Mesenchymal stem cell (in vitro differentiated cells and primary cell): ENCODE measurements around the gene EFNA5.
A peak's percentile ranks its signal among the peaks of the same experiment; 100 is the strongest.

Experiments
- DNase-seq: peaks from one replicate; pipeline ENCODE4 v3.0.0-alpha.2; 2013
- H2AFZ ChIP-seq: one replicate; pipeline ENCODE4 v1.6.1; 2013; ENCODE audit warnings: low read depth, mild to moderate bottlenecking, control low read depth, inconsistent platforms, low read length, moderate library complexity
- H2AK5ac ChIP-seq: 2 replicates; pipeline ENCODE4 v1.6.1; 2013; ENCODE audit warnings: low read length, moderate library complexity, mild to moderate bottlenecking, inconsistent platforms; ENCODE audit not compliant: severe bottlenecking
- H2BK120ac ChIP-seq: one replicate; pipeline ENCODE4 v1.6.1; 2013; ENCODE audit warnings: low read depth, mild to moderate bottlenecking, inconsistent platforms, low read length, moderate library complexity
- H2BK12ac ChIP-seq, 2 experiments: one replicate each; pipeline ENCODE4 v1.6.1; 2013; ENCODE audit warnings: inconsistent platforms in 2 of 2, low read length in 2 of 2, mild to moderate bottlenecking in 2 of 2, moderate library complexity in 2 of 2, control low read depth in 1 of 2
- H2BK15ac ChIP-seq: one replicate; pipeline ENCODE4 v1.6.1; 2013; ENCODE audit warnings: mild to moderate bottlenecking, low read depth, inconsistent platforms; ENCODE audit not compliant: poor library complexity, severe bottlenecking
- H2BK5ac ChIP-seq: 2 replicates; pipeline ENCODE4 v1.6.1; 2013; ENCODE audit warnings: low read depth, mild to moderate bottlenecking, low read length, control low read depth, inconsistent platforms; ENCODE audit not compliant: poor library complexity, severe bottlenecking
- H3K14ac ChIP-seq, 2 experiments: one replicate each; pipeline ENCODE4 v1.6.1; 2013; ENCODE audit warnings: inconsistent platforms in 2 of 2, low read length in 2 of 2, control low read depth in 1 of 2, mild to moderate bottlenecking in 1 of 2, moderate library complexity in 1 of 2
- H3K18ac ChIP-seq, 2 experiments: one replicate each; pipeline ENCODE4 v1.6.1; 2013; ENCODE audit warnings: inconsistent platforms in 2 of 2, low read length in 2 of 2, control low read depth in 1 of 2, low read depth in 1 of 2, mild to moderate bottlenecking in 1 of 2
- H3K23ac ChIP-seq, 2 experiments: one replicate each; pipeline ENCODE4 v1.6.1; 2013; ENCODE audit warnings: inconsistent platforms in 2 of 2, low read length in 2 of 2, mild to moderate bottlenecking in 2 of 2, moderate library complexity in 2 of 2, control low read depth in 1 of 2
- H3K27ac ChIP-seq: 2 replicates; pipeline ENCODE4 v1.5.1; 2013; ENCODE audit warnings: mild to moderate bottlenecking, moderate library complexity, low read length, control low read depth, inconsistent platforms; ENCODE audit not compliant: poor library complexity, severe bottlenecking
- H3K27me3 ChIP-seq, 2 experiments: 2 replicates each; pipeline versions ENCODE4 v1.6.1 to v1.7.0; 2013; ENCODE audit warnings: low read length in 2 of 2, mild to moderate bottlenecking in 2 of 2, moderate library complexity in 2 of 2, control low read depth in 1 of 2, inconsistent platforms in 1 of 2; ENCODE audit not compliant: control insufficient read depth in 1 of 2, insufficient read depth in 1 of 2
- H3K36me3 ChIP-seq, 2 experiments: 2 replicates each; pipeline versions ENCODE4 v1.6.1 to v1.7.0; 2013; ENCODE audit warnings: low read length in 2 of 2, control low read depth in 1 of 2, inconsistent platforms in 1 of 2, low read depth in 1 of 2, mild to moderate bottlenecking in 1 of 2; ENCODE audit not compliant: insufficient read depth in 2 of 2, control insufficient read depth in 1 of 2
- H3K4ac ChIP-seq, 2 experiments: one replicate each; pipeline ENCODE4 v1.6.1; 2013; ENCODE audit warnings: inconsistent platforms in 2 of 2, low read length in 2 of 2, mild to moderate bottlenecking in 2 of 2, moderate library complexity in 2 of 2, control low read depth in 1 of 2, low read depth in 1 of 2
- H3K4me1 ChIP-seq: 2 replicates; pipeline ENCODE4 v1.6.1; 2013; ENCODE audit warnings: low read depth, low read length, control low read depth; ENCODE audit not compliant: control insufficient read depth, insufficient read depth
- H3K4me2 ChIP-seq: 2 replicates; pipeline ENCODE4 v1.6.1; 2013; ENCODE audit warnings: low read length, mild to moderate bottlenecking, inconsistent platforms; ENCODE audit not compliant: poor library complexity, severe bottlenecking
- H3K4me3 ChIP-seq, 2 experiments: 2 replicates each; pipeline versions ENCODE4 v1.5.1 to v1.7.0; 2013; ENCODE audit warnings: low read length in 2 of 2, mild to moderate bottlenecking in 2 of 2, control low read depth in 1 of 2, low read depth in 1 of 2; ENCODE audit not compliant: insufficient read depth in 1 of 2
- H3K79me1 ChIP-seq: replicated peaks from 2 replicates; pipeline ENCODE4 v1.6.1; 2013; ENCODE audit warnings: mild to moderate bottlenecking, control low read depth, low read length, inconsistent platforms; ENCODE audit not compliant: poor library complexity, severe bottlenecking
- H3K9ac ChIP-seq: 2 replicates; pipeline ENCODE4 v1.7.0; 2013; ENCODE audit warnings: mild to moderate bottlenecking, low read length, moderate library complexity
- H3K9me3 ChIP-seq: 2 replicates; pipeline ENCODE4 v1.7.0; 2013; ENCODE audit warnings: mild to moderate bottlenecking, low read length; ENCODE audit not compliant: control insufficient read depth
- H4K8ac ChIP-seq: one replicate; pipeline ENCODE4 v1.6.1; 2013; ENCODE audit warnings: inconsistent platforms, mild to moderate bottlenecking, low read length, moderate library complexity
- H4K91ac ChIP-seq: one replicate; pipeline ENCODE4 v1.6.1; 2013; ENCODE audit warnings: mild to moderate bottlenecking, low read length, inconsistent platforms
- WGBS: methylation state at CpG from one replicate; pipeline ENCODE4 v1.1.7; 2013; ENCODE audit warnings: mixed read lengths; 5-methylcytosine and 5-hydroxymethylcytosine counted together

EFNA5 gene

DNA sequence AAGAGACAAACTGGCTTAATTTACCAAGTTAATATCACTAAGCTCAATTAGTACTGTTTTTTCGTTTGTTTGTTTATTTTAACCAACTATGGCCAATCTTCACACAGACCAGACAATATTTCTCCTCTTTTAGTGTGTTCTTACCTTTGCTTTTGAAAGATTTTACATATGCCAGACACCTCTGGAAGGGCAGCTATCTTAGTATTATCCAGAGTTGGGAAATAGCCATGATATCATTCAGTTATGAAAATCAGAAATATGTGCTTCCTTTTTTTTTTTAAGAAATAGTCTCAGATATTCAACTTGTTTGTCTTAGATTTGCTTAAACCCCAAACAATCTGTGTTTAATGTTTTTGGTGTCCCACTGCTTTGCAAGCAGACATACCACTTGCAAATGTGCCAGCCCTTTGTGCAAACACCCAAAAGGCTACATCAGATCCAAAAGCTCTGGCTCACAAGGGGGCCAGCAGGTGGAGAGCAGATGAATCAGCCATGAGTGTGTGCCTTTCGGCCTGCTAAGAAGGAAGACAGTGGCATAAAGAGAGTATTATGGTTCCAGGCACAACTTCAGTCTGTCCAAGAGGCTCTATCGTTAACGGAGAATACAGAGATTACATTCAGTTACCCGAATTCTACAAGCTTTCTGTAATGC, 147.6 kb downstream of the EFNA5 start:
- no peak overlapping the region for H3K23ac ChIP-seq
- no peak overlapping the region for H2BK12ac ChIP-seq
- 92% methylated on average over 5 of the region's 5 CpGs for WGBS
- H3K79me1 ChIP-seq = peaks cover 10% of the 10 kb centered on the region
- H2AFZ ChIP-seq = no peak overlapping the region
- no peak overlapping the region for H4K8ac ChIP-seq
- no peak overlapping the region for H3K27ac ChIP-seq
- H3K9ac ChIP-seq = no peak overlapping the region
- DNase-seq = no peak
- no peak overlapping the region for H3K14ac ChIP-seq
- H3K4me3 ChIP-seq = no peak overlapping the region
- H3K4ac ChIP-seq = no peak overlapping the region
- peak overlapping the region; percentile 33 for H2AK5ac ChIP-seq
- H2BK5ac ChIP-seq = no peak overlapping the region
- H3K36me3 ChIP-seq = no peaks in the 10 kb centered on the region
- no peak overlapping the region for H4K91ac ChIP-seq
- H3K27me3 ChIP-seq = no peaks in the 10 kb centered on the region
- no peak overlapping the region for H3K18ac ChIP-seq
- H3K4me2 ChIP-seq = no peak overlapping the region
- H3K9me3 ChIP-seq = no peaks in the 10 kb centered on the region
- no peak overlapping the region for H2BK120ac ChIP-seq
- peaks cover 7% of the 10 kb centered on the region for H3K4me1 ChIP-seq
- H2BK15ac ChIP-seq = no peak overlapping the region

DNA sequence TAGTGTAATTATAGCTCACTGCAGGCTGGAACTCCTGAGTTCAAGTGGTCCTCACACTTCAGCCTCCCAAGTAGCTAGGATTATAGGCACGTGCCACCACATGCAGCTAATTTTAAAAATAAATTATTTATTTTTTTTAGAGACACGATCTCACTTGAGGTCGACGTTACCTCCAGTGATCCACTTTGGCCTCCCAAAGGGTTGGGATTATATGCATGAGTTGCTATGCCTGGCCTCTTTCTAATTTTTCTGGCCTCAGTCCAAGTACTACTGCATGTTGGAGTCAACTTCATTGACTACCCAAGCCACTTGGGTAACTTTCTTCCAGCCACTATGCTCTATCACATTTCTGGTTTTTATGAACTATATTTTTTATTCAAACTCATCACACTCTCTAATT, 148.3 kb downstream of the EFNA5 start:
- Histone ChIP-seq H3K9me3 (no peaks in the 10 kb centered on the region), H2BK120ac (no peak overlapping the region), H2BK12ac (no peak overlapping the region), H2BK15ac (no peak overlapping the region), H3K23ac (no peak overlapping the region), H3K14ac (no peak overlapping the region), H4K91ac (no peak overlapping the region), H3K4me2 (no peak overlapping the region), H3K9ac (no peak overlapping the region), H2BK5ac (no peak overlapping the region), H3K27ac (no peak overlapping the region), H3K4me1 (peaks cover 7% of the 10 kb centered on the region), H3K27me3 (no peaks in the 10 kb centered on the region), H3K79me1 (peaks cover 7% of the 10 kb centered on the region), H3K36me3 (no peaks in the 10 kb centered on the region), H2AFZ (no peak overlapping the region), H4K8ac (no peak overlapping the region), H2AK5ac (no peak overlapping the region), H3K4ac (no peak overlapping the region), H3K4me3 (no peak overlapping the region), H3K18ac (no peak overlapping the region)
- no peak for DNase-seq
- WGBS = 91% methylated on average over 3 of the region's 4 CpGs

DNA sequence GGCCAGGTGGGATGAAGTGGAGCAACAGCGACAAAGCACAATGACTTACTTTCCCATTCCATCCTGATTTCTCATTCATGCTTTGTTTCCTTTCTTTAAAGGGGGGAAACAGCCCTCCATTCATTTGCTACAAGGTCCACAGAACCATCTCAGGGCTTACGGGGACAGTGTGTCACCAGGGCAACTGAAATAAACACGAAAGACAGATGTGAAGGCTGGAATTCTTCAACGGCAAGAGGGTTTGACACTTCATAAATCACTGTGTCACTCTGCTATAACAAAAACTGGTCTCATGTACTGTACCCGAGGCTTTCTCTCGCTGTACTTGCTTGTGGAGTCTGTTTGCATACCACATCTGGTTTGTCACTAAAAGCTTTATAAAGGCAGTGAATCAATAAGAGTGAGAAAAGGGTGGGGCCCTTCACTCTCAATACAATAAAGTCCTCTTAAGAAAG, 150.8 kb downstream of the EFNA5 start:
- H3K9ac ChIP-seq = peak overlapping the region; percentile 2
- no peaks in the 10 kb centered on the region for H3K36me3 ChIP-seq
- H3K23ac ChIP-seq = peak overlapping the region in 1 of 2 experiments; percentile 50
- H2BK5ac ChIP-seq = no peak overlapping the region
- H3K14ac ChIP-seq = no peak overlapping the region
- no peak overlapping the region for H3K4me3 ChIP-seq
- no peaks in the 10 kb centered on the region for H3K27me3 ChIP-seq
- H2BK15ac ChIP-seq = no peak overlapping the region
- DNase-seq = peak; percentile 53
- H2AK5ac ChIP-seq = no peak overlapping the region
- peaks cover 8% of the 10 kb centered on the region for H3K79me1 ChIP-seq
- WGBS = 9% methylated on average over 6 of the region's 6 CpGs
- H3K18ac ChIP-seq = no peak overlapping the region
- peaks cover 10% of the 10 kb centered on the region for H3K4me1 ChIP-seq
- no peak overlapping the region for H3K4me2 ChIP-seq
- H2AFZ ChIP-seq = no peak overlapping the region
- no peaks in the 10 kb centered on the region for H3K9me3 ChIP-seq
- H2BK120ac ChIP-seq = no peak overlapping the region
- no peak overlapping the region for H4K8ac ChIP-seq
- H3K27ac ChIP-seq = no peak overlapping the region
- no peak overlapping the region for H4K91ac ChIP-seq
- H3K4ac ChIP-seq = no peak overlapping the region
- H2BK12ac ChIP-seq = no peak overlapping the region

DNA sequence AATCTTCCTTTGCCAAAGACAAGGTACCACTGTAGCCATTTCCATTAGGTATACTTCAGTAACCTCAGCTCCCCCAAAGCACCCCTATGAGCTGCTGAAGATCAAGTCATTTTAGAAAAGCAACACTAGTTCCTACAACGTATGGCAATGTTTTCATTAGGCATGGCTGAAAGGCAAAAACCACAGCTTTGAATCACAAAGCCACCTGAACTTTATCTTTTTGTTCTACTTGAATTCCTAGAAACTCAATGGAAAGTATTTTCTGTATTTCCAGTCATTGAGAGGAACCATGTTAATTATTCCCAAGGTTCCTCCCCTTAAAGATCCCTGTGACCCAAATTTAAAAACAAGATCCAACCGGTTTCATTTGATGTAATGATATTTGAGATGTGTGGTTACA, 152.1 kb downstream of the EFNA5 start:
- no peak overlapping the region for H4K8ac ChIP-seq
- H3K27ac ChIP-seq = no peak overlapping the region
- H3K4me2 ChIP-seq = no peak overlapping the region
- no peak overlapping the region for H3K4me3 ChIP-seq
- no peak overlapping the region for H3K18ac ChIP-seq
- no peak overlapping the region for H2BK12ac ChIP-seq
- no peak overlapping the region for H3K4ac ChIP-seq
- peaks cover 14% of the 10 kb centered on the region for H3K4me1 ChIP-seq
- no peak overlapping the region for H2BK120ac ChIP-seq
- WGBS = 92% methylated on average over 1 of the region's 2 CpGs
- H2BK5ac ChIP-seq = no peak overlapping the region
- no peak overlapping the region for H3K23ac ChIP-seq
- no peak overlapping the region for H4K91ac ChIP-seq
- H3K79me1 ChIP-seq = peaks cover 9% of the 10 kb centered on the region
- H3K36me3 ChIP-seq = no peaks in the 10 kb centered on the region
- no peak overlapping the region for H2AK5ac ChIP-seq
- H3K27me3 ChIP-seq = no peaks in the 10 kb centered on the region
- no peak overlapping the region for H2AFZ ChIP-seq
- no peak overlapping the region for H3K14ac ChIP-seq
- no peak overlapping the region for H2BK15ac ChIP-seq
- DNase-seq = no peak
- no peak overlapping the region for H3K9ac ChIP-seq
- no peaks in the 10 kb centered on the region for H3K9me3 ChIP-seq
